ENCODE measurements around the gene LRRC75A. TPM values are rescaled to one million over a fixed set of nuclear protein-coding genes. Genes with fewer than 3 reads are reported as not detected.

The LRRC75A gene
- total RNA-seq, 2 donors from 2014 or later, result 0.93 to 2.6 TPM

DNA sequence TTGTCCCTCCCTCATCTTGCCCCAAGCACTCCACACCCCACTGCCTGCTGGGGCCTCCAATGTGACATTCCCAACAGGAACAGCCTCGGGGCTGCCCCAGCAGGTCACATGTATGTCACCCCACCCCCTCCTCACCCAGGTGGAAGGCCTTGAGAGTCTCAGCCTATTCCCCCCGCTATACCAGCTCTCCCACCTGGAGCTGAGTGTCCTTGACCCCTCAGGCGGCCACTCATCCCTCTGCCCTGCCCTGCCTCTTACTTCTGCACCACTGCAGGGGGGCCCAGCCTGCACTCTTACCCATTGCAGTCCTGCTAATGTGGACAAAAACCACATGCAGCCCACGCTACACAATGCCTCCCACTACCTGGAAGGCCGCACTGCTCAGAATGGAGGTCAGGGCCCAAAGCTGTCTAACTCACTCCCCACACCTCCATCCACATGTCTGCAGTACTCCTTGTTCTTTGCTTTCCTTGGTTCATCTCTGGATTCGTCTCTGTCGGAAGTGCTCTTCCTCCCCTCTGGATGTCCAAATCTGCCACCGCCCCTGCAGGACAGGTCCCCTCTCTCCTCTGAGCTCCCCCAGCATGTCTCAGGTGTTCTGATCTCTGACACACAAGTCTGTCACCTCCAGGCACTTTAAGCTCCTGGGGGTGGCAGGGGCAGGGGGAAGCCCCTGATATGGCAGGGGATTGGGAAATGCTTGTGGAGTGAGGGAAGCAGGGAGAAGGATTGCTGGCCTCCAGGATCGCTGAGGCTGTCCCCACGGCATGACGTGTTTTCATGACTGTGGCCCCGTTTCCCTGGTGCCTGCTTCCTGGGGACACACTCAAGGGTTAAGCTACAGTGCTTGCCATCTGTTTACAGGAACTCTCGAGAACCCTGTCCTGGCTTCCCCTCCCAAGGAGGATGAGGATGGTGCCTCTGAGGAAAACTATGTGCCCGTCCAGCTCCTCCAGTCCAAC, 55.8 kb downstream of the LRRC75A start:
- Histone ChIP-seq H3K4me3 (no peak overlapping the region), H3K27ac (no peak overlapping the region), H3K4me1 (peaks cover 0 to 22% of the 10 kb centered on the region in 2 donors), H3K9me3 (no peaks in the 10 kb centered on the region), H3K27me3 (no peaks in the 10 kb centered on the region), H3K36me3 (peaks cover 12% of the 10 kb centered on the region)
- DNase-seq (ENCODE audit: low spot score), result no peak
- TF ChIP-seq, protein P1, sequence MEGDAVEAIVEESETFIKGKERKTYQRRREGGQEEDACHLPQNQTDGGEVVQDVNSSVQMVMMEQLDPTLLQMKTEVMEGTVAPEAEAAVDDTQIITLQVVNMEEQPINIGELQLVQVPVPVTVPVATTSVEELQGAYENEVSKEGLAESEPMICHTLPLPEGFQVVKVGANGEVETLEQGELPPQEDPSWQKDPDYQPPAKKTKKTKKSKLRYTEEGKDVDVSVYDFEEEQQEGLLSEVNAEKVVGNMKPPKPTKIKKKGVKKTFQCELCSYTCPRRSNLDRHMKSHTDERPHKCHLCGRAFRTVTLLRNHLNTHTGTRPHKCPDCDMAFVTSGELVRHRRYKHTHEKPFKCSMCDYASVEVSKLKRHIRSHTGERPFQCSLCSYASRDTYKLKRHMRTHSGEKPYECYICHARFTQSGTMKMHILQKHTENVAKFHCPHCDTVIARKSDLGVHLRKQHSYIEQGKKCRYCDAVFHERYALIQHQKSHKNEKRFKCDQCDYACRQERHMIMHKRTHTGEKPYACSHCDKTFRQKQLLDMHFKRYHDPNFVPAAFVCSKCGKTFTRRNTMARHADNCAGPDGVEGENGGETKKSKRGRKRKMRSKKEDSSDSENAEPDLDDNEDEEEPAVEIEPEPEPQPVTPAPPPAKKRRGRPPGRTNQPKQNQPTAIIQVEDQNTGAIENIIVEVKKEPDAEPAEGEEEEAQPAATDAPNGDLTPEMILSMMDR (IDR thresholded peaks at IDR 0.05), result no peak

DNA sequence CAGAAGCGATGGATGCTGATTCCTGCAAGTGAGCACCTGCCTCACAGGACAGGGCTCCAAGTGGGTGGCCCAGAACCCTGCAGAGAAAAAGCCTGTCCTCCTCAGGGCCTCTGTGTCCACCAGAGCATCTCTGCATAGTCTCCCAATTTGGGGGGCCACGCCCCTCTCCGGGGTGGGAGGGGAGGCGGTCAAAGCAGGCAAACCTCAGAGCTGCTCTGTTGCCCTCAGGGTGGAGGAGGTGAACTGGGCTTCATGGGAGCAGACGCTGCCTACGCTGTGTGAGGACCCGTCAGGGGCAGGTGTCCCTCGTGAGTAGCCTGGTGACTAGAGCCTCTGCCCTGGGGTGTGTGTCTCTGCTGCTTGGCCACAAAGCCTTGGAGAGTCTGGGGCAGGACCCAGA, 57.3 kb downstream of the LRRC75A start:
- Histone ChIP-seq H3K4me1 (peaks cover 0 to 6% of the 10 kb centered on the region in 2 donors), H3K27ac (no peak overlapping the region), H3K27me3 (no peaks in the 10 kb centered on the region), H3K36me3 (no peaks in the 10 kb centered on the region), H3K9me3 (no peaks in the 10 kb centered on the region), H3K4me3 (no peak overlapping the region)
- TF ChIP-seq, protein P1 (IDR thresholded peaks at IDR 0.05), result no peak
- DNase-seq (ENCODE audit: low spot score), result no peak

DNA sequence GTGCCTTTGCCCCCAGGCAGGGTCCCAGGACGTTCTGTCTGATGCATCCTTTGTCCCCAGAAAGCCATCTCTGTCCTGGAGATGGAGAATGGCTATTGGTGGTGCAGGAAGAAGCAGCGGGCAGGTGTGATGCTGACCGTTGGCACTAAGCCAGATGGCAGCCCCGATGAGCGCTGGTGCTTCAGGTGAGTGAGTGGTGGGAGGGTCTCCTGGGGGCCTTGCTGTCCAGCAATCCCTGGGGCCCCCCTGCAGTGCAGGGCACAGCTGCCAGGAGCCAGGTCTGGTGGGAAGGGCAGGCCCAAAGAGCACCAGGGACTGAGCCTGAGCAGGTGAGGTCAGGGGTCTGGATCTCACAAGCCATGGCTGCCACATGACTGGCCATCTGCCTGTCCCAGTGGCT, 58.5 kb downstream of the LRRC75A start:
- Histone ChIP-seq H3K27ac (no peak overlapping the region), H3K27me3 (no peaks in the 10 kb centered on the region), H3K4me1 (peaks cover 0 to 4% of the 10 kb centered on the region in 2 donors), H3K4me3 (no peak overlapping the region), H3K9me3 (no peaks in the 10 kb centered on the region), H3K36me3 (no peaks in the 10 kb centered on the region)
- TF ChIP-seq, protein P1 (IDR thresholded peaks at IDR 0.05), result no peak
- no peak for DNase-seq (ENCODE audit: low spot score)

DNA sequence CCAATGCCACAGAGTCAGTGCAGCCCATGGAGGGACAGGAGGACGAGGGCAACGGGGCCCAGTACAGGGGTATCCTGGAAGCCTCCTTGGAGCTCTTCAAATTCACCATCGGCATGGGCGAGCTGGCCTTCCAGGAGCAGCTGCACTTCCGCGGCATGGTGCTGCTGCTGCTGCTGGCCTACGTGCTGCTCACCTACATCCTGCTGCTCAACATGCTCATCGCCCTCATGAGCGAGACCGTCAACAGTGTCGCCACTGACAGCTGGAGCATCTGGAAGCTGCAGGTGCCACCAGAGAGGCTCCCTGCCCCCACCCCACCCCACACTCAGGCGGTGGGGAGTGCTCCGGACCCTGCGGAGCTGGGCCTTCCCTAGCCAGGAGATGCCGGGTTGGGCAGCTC, 60.0 kb downstream of the LRRC75A start:
- no peak for DNase-seq (ENCODE audit: low spot score)
- no peaks in the 10 kb centered on the region for H3K27me3 ChIP-seq
- H3K36me3 ChIP-seq, result no peaks in the 10 kb centered on the region

DNA sequence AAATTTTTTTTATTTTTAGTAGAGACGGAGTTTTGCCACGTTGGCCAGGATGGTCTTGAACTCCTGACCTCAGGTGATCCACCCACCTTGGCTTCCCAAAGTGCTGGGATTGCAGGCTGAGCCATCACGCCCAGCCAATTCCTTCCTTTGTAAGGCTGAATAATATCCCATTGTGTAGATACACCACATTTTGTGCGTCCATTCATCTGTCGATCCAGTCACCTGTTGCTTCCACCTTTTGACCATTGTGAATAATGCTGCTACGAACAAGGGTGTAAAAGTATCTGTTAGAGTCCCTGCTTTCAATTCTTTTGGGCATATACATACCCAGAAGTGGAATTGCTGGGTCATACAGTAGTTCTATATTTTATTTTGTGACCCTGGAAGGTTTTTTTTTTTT, 61.3 kb downstream of the LRRC75A start:
- Histone ChIP-seq H3K4me3 (no peak overlapping the region), H3K27me3 (no peaks in the 10 kb centered on the region), H3K4me1 (no peaks in the 10 kb centered on the region), H3K27ac (no peak overlapping the region), H3K36me3 (no peaks in the 10 kb centered on the region), H3K9me3 (no peaks in the 10 kb centered on the region)
- no peak for DNase-seq (ENCODE audit: low spot score)
- TF ChIP-seq, protein P1 (IDR thresholded peaks at IDR 0.05), result no peak

More for the DNA sequence above, 60.0 kb downstream of the LRRC75A start:
- Histone ChIP-seq H3K9me3 (no peaks in the 10 kb centered on the region), H3K4me3 (no peak overlapping the region), H3K27ac (no peak overlapping the region), H3K4me1 (no peaks in the 10 kb centered on the region)
- TF ChIP-seq, protein P1 (IDR thresholded peaks at IDR 0.05), result no peak

All from right atrium auricular region (tissue), 2 donors.